Measurements from ENCODE around the gene SLCO3A1. TPM values are rescaled to one million over a fixed set of nuclear protein-coding genes. Genes with fewer than 3 reads are reported as not detected.
A peak's percentile ranks its signal among the peaks of the same experiment; 100 is the strongest.
"Not testable (repeated sequence)": the region's sequence is repeated elsewhere in the genome, so short reads cannot be mapped to it uniquely, and the experiment has no call there.

Gene SLCO3A1
- total RNA-seq, 1 experiment from 2014 or later: not detected

- no peak overlapping the region for H3K4me3 ChIP-seq (ENCODE audit: low read depth, low read length)
- H3K27me3 ChIP-seq (replicated peaks; ENCODE audit: control insufficient read depth, insufficient read depth, low read length): no peaks in the 10 kb centered on the region
- peaks cover 10% of the 10 kb centered on the region for H3K9me3 Mint-ChIP-seq (ENCODE audit: unreplicated experiment)
- intact Hi-C loops (cut with micrococcal nuclease; ENCODE audit: unreplicated experiment): no loop called here
- H3K27ac Mint-ChIP-seq (ENCODE audit: unreplicated experiment): no peak overlapping the region
- no peak for DNase-seq
- BruUV-seq (replicated peaks): no TSS peak
- H3K36me3 Mint-ChIP-seq (ENCODE audit: insufficient read depth, unreplicated experiment): no peaks in the 10 kb centered on the region
- ChIA-PET POLR2A (no interaction called here), CTCF (no interaction called here)
- peaks cover 8% of the 10 kb centered on the region for H3K27me3 Mint-ChIP-seq (ENCODE audit: insufficient read depth, unreplicated experiment)
- TF ChIP-seq CTCF (IDR thresholded peaks at IDR 0.05; ENCODE audit: insufficient read depth in 1 of 2, low read depth in 1 of 2, low read length in 1 of 2, severe bottlenecking in 1 of 2, unreplicated experiment in 1 of 2): no peak
- H3K36me3 ChIP-seq (ENCODE audit: control insufficient read depth, insufficient read depth, low read length): no peaks in the 10 kb centered on the region
- no peaks in the 10 kb centered on the region for H3K4me1 Mint-ChIP-seq (ENCODE audit: low read depth, unreplicated experiment)
- H3K4me1 ChIP-seq: no peaks in the 10 kb centered on the region
- H3K9me3 ChIP-seq: no peaks in the 10 kb centered on the region
- H3K4me3 Mint-ChIP-seq (ENCODE audit: unreplicated experiment): no peak overlapping the region
Measured at GRCh38 chr15:92200891-92201290, 347.4 kb downstream of the SLCO3A1 start.

GRCh38 chr15:92205255-92205739, 351.8 kb downstream of the SLCO3A1 start:
- Histone ChIP-seq H3K9me3 (no peaks in the 10 kb centered on the region), H3K4me3 (ENCODE audit: low read depth, low read length) (no peak overlapping the region), H3K36me3 (ENCODE audit: control insufficient read depth, insufficient read depth, low read length) (no peaks in the 10 kb centered on the region), H3K4me1 (no peaks in the 10 kb centered on the region), H3K27me3 (replicated peaks; ENCODE audit: control insufficient read depth, insufficient read depth, low read length) (no peaks in the 10 kb centered on the region)
- H3K36me3 Mint-ChIP-seq (ENCODE audit: insufficient read depth, unreplicated experiment): no peaks in the 10 kb centered on the region
- POLR2A ChIA-PET: no interaction called here
- peaks cover 3% of the 10 kb centered on the region for H3K27me3 Mint-ChIP-seq (ENCODE audit: insufficient read depth, unreplicated experiment)
- H3K4me3 Mint-ChIP-seq (ENCODE audit: unreplicated experiment): no peak overlapping the region
- no peak overlapping the region for H3K27ac Mint-ChIP-seq (ENCODE audit: unreplicated experiment)
- TF ChIP-seq CTCF (IDR thresholded peaks at IDR 0.05; ENCODE audit: insufficient read depth in 1 of 2, low read depth in 1 of 2, low read length in 1 of 2, severe bottlenecking in 1 of 2, unreplicated experiment in 1 of 2): peak in 1 of 2 experiments; percentile 27
- CTCF ChIA-PET: interaction anchor here (1.0 kb wide), 1 partner anchor 108 kb away, joined by 7 read pairs; no protein-coding TSS in a partner anchor
- intact Hi-C loops (cut with micrococcal nuclease; ENCODE audit: unreplicated experiment): loop anchor here (1.0 kb wide), 1 partner anchor 108 kb away; no protein-coding TSS in a partner anchor
- H3K4me1 Mint-ChIP-seq (ENCODE audit: low read depth, unreplicated experiment): no peaks in the 10 kb centered on the region
- peak in 1 of 2 experiments; percentile 41 for DNase-seq
- BruUV-seq (replicated peaks): no TSS peak
- peaks cover 10% of the 10 kb centered on the region for H3K9me3 Mint-ChIP-seq (ENCODE audit: unreplicated experiment)

- H3K36me3 ChIP-seq (ENCODE audit: control insufficient read depth, insufficient read depth, low read length); H3K4me1 Mint-ChIP-seq (ENCODE audit: low read depth, unreplicated experiment); H3K4me3 ChIP-seq (ENCODE audit: low read depth, low read length); H3K27me3 Mint-ChIP-seq (ENCODE audit: insufficient read depth, unreplicated experiment); H3K27ac Mint-ChIP-seq (ENCODE audit: unreplicated experiment); H3K4me3 Mint-ChIP-seq (ENCODE audit: unreplicated experiment); BruUV-seq (replicated peaks); CTCF ChIA-PET; DNase-seq; POLR2A ChIA-PET; H3K9me3 Mint-ChIP-seq (ENCODE audit: unreplicated experiment); H3K36me3 Mint-ChIP-seq (ENCODE audit: insufficient read depth, unreplicated experiment); intact Hi-C loops (cut with micrococcal nuclease; ENCODE audit: unreplicated experiment); H3K27me3 ChIP-seq (replicated peaks; ENCODE audit: control insufficient read depth, insufficient read depth, low read length); H3K4me1 ChIP-seq; H3K9me3 ChIP-seq: not testable (repeated sequence)
Measured at GRCh38 chr15:92207601-92208000, 354.1 kb downstream of the SLCO3A1 start.

Measured in Caco-2 (cell line).